Heart left ventricle (tissue), 13 donors: ENCODE results near the gene SPESP1.

Experiments used
- POLR2A ChIP-seq, 2 donors: fragments of 450-650 bp; IDR thresholded peaks; one replicate each; pipeline ENCODE4 v1.6.1; 2017; ENCODE audit warnings: antibody characterized with exemption in 2 of 2, mild to moderate bottlenecking in 2 of 2, moderate library complexity in 2 of 2
- TF ChIP-seq, protein P1 (sequence below), 12 donors: fragments of 200-600 bp; sonication (generic) in 4 of 12; IDR thresholded peaks; one replicate each; pipeline versions ENCODE4 v1.5.0 to v1.8.0; 2018 to 2022; ENCODE audit warnings: antibody characterized with exemption in 12 of 12, mild to moderate bottlenecking in 5 of 12
- donor health status: ischemic (EF 13 %, LVEDD 7.1; RV severe dilation, severe dysfunction).
- donor health status: DM: no; HTN: yes; CAD: no.
- donor health status: DM: no; HTN: no; CAD: no.
- donor health status: ischemic (EF 25% LVEDD 6.9; RV normal size, moderate dysfunction).
- donor health status: ischemic (EF 25% LVEDD 5.7; RV mildly dilated, moderate dysfunction).
- donor health status: ischemic (EF 35%, LVEDD 5.7; RV mildly dilated, moderate dysfunction).
- donor health status: nonischemic (EF 11% LVEDD 7.7; RV severe dilation, severe dysfunction).
- donor health status: DM: yes; HTN: yes; CAD: no.
- donor health status: PGD.
- donor health status: ischemic (EF 29% LVEDD 5.4; RV normal size, mild dysfunction).
- donor health status: nonischemic (EF 23%, LVEDD 6.1; RV moderate dilation, normal function).

DNA sequence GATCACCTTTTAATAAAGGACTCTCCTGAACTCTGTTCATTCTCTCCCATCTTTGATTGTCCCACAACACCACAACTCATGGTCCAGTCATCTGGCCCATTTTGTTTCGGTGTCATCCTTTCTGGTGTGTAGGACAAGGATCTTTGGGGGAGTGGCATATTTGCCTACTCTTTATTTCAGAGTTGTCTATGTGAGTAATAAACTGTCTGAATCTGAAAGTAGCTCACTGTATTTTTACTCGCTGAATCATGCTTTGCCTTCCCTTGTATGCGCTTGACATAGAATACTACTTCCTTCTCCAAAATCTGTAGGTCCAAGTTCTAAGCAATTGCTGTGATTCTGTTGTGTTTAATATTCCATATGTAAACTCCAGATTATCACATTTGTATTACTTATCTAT lies 54.3 kb downstream of the SPESP1 start:
- TF ChIP-seq, protein P1, sequence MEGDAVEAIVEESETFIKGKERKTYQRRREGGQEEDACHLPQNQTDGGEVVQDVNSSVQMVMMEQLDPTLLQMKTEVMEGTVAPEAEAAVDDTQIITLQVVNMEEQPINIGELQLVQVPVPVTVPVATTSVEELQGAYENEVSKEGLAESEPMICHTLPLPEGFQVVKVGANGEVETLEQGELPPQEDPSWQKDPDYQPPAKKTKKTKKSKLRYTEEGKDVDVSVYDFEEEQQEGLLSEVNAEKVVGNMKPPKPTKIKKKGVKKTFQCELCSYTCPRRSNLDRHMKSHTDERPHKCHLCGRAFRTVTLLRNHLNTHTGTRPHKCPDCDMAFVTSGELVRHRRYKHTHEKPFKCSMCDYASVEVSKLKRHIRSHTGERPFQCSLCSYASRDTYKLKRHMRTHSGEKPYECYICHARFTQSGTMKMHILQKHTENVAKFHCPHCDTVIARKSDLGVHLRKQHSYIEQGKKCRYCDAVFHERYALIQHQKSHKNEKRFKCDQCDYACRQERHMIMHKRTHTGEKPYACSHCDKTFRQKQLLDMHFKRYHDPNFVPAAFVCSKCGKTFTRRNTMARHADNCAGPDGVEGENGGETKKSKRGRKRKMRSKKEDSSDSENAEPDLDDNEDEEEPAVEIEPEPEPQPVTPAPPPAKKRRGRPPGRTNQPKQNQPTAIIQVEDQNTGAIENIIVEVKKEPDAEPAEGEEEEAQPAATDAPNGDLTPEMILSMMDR (IDR thresholded peaks at IDR 0.05), result no peak
- TF ChIP-seq POLR2A (IDR thresholded peaks at IDR 0.05), result no peak
